Activated CD8-positive, alpha-beta T cell treated with anti-CD3 and anti-CD28 coated beads for 36 hours (primary cell): ENCODE measurements around the gene TFE3. TPM values are rescaled to one million over a fixed set of nuclear protein-coding genes. Genes with fewer than 3 reads are reported as not detected.

Experiments used
- ATAC-seq: fragments of 200-7000 bp; cut with Tn5 transposase; one replicate; pipeline ENCODE4 v1.10.0; 2021; ENCODE audit warnings: mild to moderate bottlenecking, moderate library complexity
- CTCF ChIA-PET: fragments of 350-600 bp; sonication (Branson Sonifier 250); formaldehyde crosslinking; loops from one replicate; lab custom pipeline; 2021; ENCODE audit warnings: antibody characterized with exemption; lab: Charles Lee
- POLR2A ChIA-PET: fragments of 350-600 bp; sonication (Branson Sonifier 250); formaldehyde crosslinking; loops from one replicate; lab custom pipeline; 2021; ENCODE audit warnings: antibody characterized with exemption; lab: Charles Lee
- DNase-seq: peaks from one replicate; pipeline ENCODE4 v3.0.0-alpha.2; 2020
- H3K27ac Mint-ChIP-seq: one replicate; pipeline ENCODE4 v1.8.0; 2021; ENCODE audit warnings: mild to moderate bottlenecking, mixed read lengths
- H3K27me3 Mint-ChIP-seq: one replicate; pipeline ENCODE4 v1.8.0; 2021; ENCODE audit warnings: mixed read lengths
- H3K36me3 Mint-ChIP-seq: one replicate; pipeline ENCODE4 v1.8.0; 2021; ENCODE audit warnings: low read depth, mixed read lengths
- H3K4me1 Mint-ChIP-seq: one replicate; pipeline ENCODE4 v1.8.0; 2021; ENCODE audit warnings: low read depth, mixed read lengths
- H3K4me3 Mint-ChIP-seq: one replicate; pipeline ENCODE4 v1.8.0; 2021; ENCODE audit warnings: mild to moderate bottlenecking, moderate library complexity, mixed read lengths
- H3K9me3 Mint-ChIP-seq: one replicate; pipeline ENCODE4 v1.8.0; 2021; ENCODE audit warnings: mixed read lengths
- CTCF ChIP-seq: fragments of 200-600 bp; IDR thresholded peaks from one replicate; pipeline ENCODE4 v1.8.0; 2022; ENCODE audit warnings: antibody characterized with exemption, mild to moderate bottlenecking
- intact Hi-C: fragments of 100-400 bp; cut with micrococcal nuclease; formaldehyde crosslinking; loops from one replicate; pipeline ENCODE4 v1.10.0; 2022
- total RNA-seq, 2 experiments: library from RNA; stranded (reverse); gene quantifications; one replicate each; pipeline ENCODE4 v1.2.3, GENCODE V29; 2021

The TFE3 gene
- total RNA-seq, 2 experiments from 2014 or later: 17.9 to 19.5 TPM

GRCh38 chrX:49071877-49072711 lies 28.9 kb upstream of the TFE3 start:
- H3K27me3 Mint-ChIP-seq: no peaks in the 10 kb centered on the region
- ChIA-PET CTCF (no interaction called here), POLR2A (no interaction called here)
- no peaks in the 10 kb centered on the region for H3K9me3 Mint-ChIP-seq
- peaks cover 15% of the 10 kb centered on the region for H3K4me1 Mint-ChIP-seq
- no peak for ATAC-seq
- TF ChIP-seq CTCF: no peak
- H3K4me3 Mint-ChIP-seq: peak overlapping the region; percentile 81
- H3K27ac Mint-ChIP-seq: no peak overlapping the region
- DNase-seq: no peak
- intact Hi-C loops: no loop called here
- H3K36me3 Mint-ChIP-seq: peaks cover 18% of the 10 kb centered on the region

- H3K9me3 Mint-ChIP-seq: no peaks in the 10 kb centered on the region
- ATAC-seq (no peak), DNase-seq (no peak)
- H3K4me1 Mint-ChIP-seq: peaks cover 15% of the 10 kb centered on the region
- H3K27me3 Mint-ChIP-seq: no peaks in the 10 kb centered on the region
- ChIA-PET CTCF (no interaction called here), POLR2A (no interaction called here)
- no peak overlapping the region for H3K4me3 Mint-ChIP-seq
- H3K36me3 Mint-ChIP-seq: peaks cover 18% of the 10 kb centered on the region
- intact Hi-C loops: no loop called here
- TF ChIP-seq CTCF: no peak
- H3K27ac Mint-ChIP-seq: no peak overlapping the region
Measured at GRCh38 chrX:49070988-49071387, 27.8 kb upstream of the TFE3 start.

- no peak for TF ChIP-seq CTCF
- ATAC-seq (no peak), DNase-seq (no peak)
- H3K36me3 Mint-ChIP-seq: peaks cover 14% of the 10 kb centered on the region
- H3K9me3 Mint-ChIP-seq: no peaks in the 10 kb centered on the region
- H3K4me1 Mint-ChIP-seq: peaks cover 9% of the 10 kb centered on the region
- H3K27ac Mint-ChIP-seq: no peak overlapping the region
- no peak overlapping the region for H3K4me3 Mint-ChIP-seq
- CTCF ChIA-PET: no interaction called here
- no peaks in the 10 kb centered on the region for H3K27me3 Mint-ChIP-seq
- intact Hi-C loops: no loop called here
- POLR2A ChIA-PET: no interaction called here
Measured at GRCh38 chrX:49069038-49069437, 25.9 kb upstream of the TFE3 start.

GRCh38 chrX:49067285-49068120 lies 24.3 kb upstream of the TFE3 start:
- TF ChIP-seq CTCF: no peak
- DNase-seq (no peak), ATAC-seq (no peak)
- Mint-ChIP-seq H3K27ac (no peak overlapping the region), H3K36me3 (peaks cover 7% of the 10 kb centered on the region), H3K9me3 (no peaks in the 10 kb centered on the region), H3K4me1 (no peaks in the 10 kb centered on the region), H3K4me3 (no peak overlapping the region), H3K27me3 (no peaks in the 10 kb centered on the region)
- intact Hi-C loops: no loop called here
- ChIA-PET POLR2A (no interaction called here), CTCF (no interaction called here)

GRCh38 chrX:49066690-49067089 lies 23.5 kb upstream of the TFE3 start:
- no peak for TF ChIP-seq CTCF
- Mint-ChIP-seq H3K27me3 (no peaks in the 10 kb centered on the region), H3K27ac (no peak overlapping the region), H3K4me3 (no peak overlapping the region), H3K36me3 (peaks cover 4% of the 10 kb centered on the region), H3K4me1 (no peaks in the 10 kb centered on the region), H3K9me3 (no peaks in the 10 kb centered on the region)
- intact Hi-C loops: no loop called here
- ATAC-seq (no peak), DNase-seq (no peak)
- CTCF ChIA-PET: no interaction called here
- POLR2A ChIA-PET: no interaction called here
